Esophagus mucosa (tissue), 1 donor: Measurements from ENCODE around the gene PRM3. TPM values are rescaled to one million over a fixed set of nuclear protein-coding genes. Genes with fewer than 3 reads are reported as not detected.

Experiments
- ATAC-seq: fragments of 200-7000 bp; cut with Tn5 transposase; one replicate; pipeline ENCODE4 v1.9.1; 2020
- total RNA-seq: library from RNA; stranded (reverse); gene quantifications from one replicate; pipeline ENCODE4 v1.2.4, GENCODE V29; 2023
- donor health status: DM: yes; HTN: yes; CAD: no.

The PRM3 gene
- not detected for total RNA-seq

- ATAC-seq = no peak
These were observed at the start of gene PRM3 for GRCh38 chr16:11272921-11273720. PRM3 (minus strand) TSS chr16:11273629; CDS start chr16:11273595, 34 bp downstream.

- no peak for ATAC-seq
These were observed 49.4 kb upstream of the PRM3 start for GRCh38 chr16:11322823-11323222.

- no peak for ATAC-seq
These were observed 48.2 kb upstream of the PRM3 start for GRCh38 chr16:11321662-11322061.

GRCh38 chr16:11320170-11320569, 46.7 kb upstream of the PRM3 start:
- no peak for ATAC-seq

GRCh38 chr16:11319529-11320146, 46.2 kb upstream of the PRM3 start:
- no peak for ATAC-seq

GRCh38 chr16:11318817-11319216, 45.4 kb upstream of the PRM3 start:
- ATAC-seq = no peak

- no peak for ATAC-seq
These were observed 43.0 kb upstream of the PRM3 start for GRCh38 chr16:11316331-11317015.

- no peak for ATAC-seq
These were observed 42.1 kb upstream of the PRM3 start for GRCh38 chr16:11315510-11315909.

GRCh38 chr16:11314309-11314894, 41.0 kb upstream of the PRM3 start:
- no peak for ATAC-seq

GRCh38 chr16:11313493-11314308, 40.3 kb upstream of the PRM3 start:
- no peak for ATAC-seq

- ATAC-seq = peak; percentile 56
These were observed 39.5 kb upstream of the PRM3 start for GRCh38 chr16:11312718-11313492.

GRCh38 chr16:11310997-11311561, 37.6 kb upstream of the PRM3 start:
- no peak for ATAC-seq

- no peak for ATAC-seq
These were observed 37.2 kb upstream of the PRM3 start for GRCh38 chr16:11310634-11310977.

- peak; percentile 44 for ATAC-seq
These were observed 36.6 kb upstream of the PRM3 start for GRCh38 chr16:11309895-11310633.

- ATAC-seq = peak; percentile 55
These were observed 35.3 kb upstream of the PRM3 start for GRCh38 chr16:11308493-11309283.

GRCh38 chr16:11307639-11308492, 34.4 kb upstream of the PRM3 start:
- ATAC-seq = no peak

GRCh38 chr16:11306997-11307638, 33.7 kb upstream of the PRM3 start:
- ATAC-seq = no peak

- ATAC-seq = no peak
These were observed 33.0 kb upstream of the PRM3 start for GRCh38 chr16:11306381-11306780.
